GM12872 (cell line): ENCODE results near the gene USP2.
A peak's percentile ranks its signal among the peaks of the same experiment; 100 is the strongest.

Experiments used
- TF ChIP-seq, protein P1 (sequence below): IDR thresholded peaks from 3 replicates; pipeline ENCODE4 v1.5.1; 2011; ENCODE audit warnings: low read depth, mild to moderate bottlenecking, low read length, moderate library complexity; ENCODE audit not compliant: insufficient read depth

USP2 gene

GRCh38 chr11:119329320-119329719 is 52.2 kb downstream of the USP2 start:
- TF ChIP-seq, protein P1, sequence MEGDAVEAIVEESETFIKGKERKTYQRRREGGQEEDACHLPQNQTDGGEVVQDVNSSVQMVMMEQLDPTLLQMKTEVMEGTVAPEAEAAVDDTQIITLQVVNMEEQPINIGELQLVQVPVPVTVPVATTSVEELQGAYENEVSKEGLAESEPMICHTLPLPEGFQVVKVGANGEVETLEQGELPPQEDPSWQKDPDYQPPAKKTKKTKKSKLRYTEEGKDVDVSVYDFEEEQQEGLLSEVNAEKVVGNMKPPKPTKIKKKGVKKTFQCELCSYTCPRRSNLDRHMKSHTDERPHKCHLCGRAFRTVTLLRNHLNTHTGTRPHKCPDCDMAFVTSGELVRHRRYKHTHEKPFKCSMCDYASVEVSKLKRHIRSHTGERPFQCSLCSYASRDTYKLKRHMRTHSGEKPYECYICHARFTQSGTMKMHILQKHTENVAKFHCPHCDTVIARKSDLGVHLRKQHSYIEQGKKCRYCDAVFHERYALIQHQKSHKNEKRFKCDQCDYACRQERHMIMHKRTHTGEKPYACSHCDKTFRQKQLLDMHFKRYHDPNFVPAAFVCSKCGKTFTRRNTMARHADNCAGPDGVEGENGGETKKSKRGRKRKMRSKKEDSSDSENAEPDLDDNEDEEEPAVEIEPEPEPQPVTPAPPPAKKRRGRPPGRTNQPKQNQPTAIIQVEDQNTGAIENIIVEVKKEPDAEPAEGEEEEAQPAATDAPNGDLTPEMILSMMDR: no peak

DNA sequence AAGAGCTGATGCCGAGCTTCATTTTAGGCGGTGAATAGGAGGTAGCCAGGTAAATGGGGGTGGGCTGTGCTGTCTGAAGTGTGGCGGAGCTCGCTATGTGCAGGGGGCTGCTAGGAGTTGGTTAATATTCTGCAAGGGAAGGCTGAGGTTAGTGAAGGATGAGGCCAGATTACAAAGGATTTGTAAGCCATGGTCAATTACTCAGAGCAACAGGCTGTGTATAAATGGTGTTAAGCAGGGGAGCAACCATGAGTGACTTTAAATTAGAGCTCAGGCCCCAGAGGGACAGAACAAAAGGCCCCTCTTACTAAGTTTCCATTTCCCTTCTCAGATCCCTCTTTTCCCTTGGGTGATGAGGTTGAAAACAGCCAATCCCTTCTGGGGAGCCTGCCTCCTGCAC is 57.3 kb downstream of the USP2 start:
- TF ChIP-seq, protein P1: no peak

GRCh38 chr11:119323532-119324033 is 57.9 kb downstream of the USP2 start:
- TF ChIP-seq, protein P1: peak; percentile 86

DNA sequence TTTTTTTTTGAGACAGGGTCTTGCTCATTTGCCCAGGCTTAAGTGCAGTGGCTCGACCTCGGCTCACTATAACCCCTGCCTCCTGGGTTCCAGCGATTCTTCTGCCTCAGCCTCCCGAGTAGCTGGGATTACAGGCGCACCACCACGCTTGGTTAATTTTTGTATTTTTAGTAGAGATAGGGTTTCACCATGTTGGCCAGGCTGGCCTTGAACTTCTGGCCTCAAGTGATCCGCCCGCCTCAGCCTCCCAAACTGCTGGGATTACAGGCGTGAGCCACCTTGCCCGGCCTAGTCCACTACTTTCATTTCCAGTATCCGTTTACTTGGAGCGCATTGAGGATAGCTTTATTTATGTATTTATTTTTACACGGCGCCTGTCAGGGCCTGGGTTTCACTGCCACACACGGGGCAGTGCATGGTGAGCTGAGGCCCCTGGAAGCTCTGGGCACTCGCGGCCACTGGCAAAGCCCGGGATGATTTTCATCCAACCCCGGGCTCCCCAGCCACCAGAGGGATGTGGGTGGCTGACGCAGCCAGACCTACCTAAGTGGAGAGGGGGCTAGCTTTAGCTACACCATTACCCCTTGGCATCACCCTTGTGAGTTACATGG is 58.5 kb downstream of the USP2 start:
- TF ChIP-seq, protein P1: no peak

DNA sequence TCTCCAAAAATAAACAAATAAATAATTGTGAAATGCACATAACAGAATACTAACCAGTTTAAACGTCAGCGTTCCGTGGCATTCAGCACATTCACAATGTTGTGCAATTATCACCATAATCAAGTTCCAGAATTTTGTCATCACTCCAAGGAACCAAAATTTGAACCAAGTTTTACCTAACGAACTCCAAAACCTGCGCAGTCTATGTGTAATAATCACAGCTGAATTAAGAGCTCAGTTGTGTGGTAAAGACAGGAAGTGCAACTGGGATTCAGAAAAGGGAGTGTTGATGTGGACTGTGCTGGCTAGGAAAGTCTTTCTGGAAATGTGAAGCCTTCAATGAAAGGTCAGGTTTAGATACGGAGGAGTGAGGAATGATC is 59.1 kb downstream of the USP2 start:
- TF ChIP-seq, protein P1: no peak

- TF ChIP-seq, protein P1: no peak; the same call in 2 of the 3 replicates
Measured at GRCh38 chr11:119320776-119321524, 60.5 kb downstream of the USP2 start.

DNA sequence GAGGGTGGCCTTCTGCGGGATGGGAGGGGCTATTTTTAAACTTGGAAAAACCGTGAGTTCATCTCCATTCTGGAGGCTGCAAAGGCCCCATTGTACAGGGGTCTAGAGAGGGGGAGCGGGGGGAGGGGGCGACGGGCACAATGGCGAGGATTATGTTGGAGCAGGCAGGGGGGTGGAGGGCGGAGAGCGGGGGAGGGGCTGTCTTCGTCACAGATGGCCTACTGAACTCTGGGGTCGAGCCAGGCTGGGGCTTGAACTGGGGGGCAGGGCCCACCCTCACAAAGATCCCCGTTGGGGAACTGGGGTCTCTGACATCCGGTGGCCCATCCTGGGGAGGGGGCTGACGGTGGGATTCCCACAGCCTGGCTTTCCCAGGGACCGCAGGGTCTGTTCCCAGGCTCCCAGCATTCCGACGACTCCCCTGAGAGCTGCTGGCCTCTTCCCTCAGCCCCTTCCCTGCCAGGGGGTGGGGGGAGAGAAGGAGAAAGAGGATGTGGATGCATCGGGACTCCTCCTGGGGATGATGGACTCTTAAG is 61.2 kb downstream of the USP2 start:
- TF ChIP-seq, protein P1: no peak
